Caco-2 (cell line): ENCODE data around the gene VWA5A. TPM values are rescaled to one million over a fixed set of nuclear protein-coding genes. Genes with fewer than 3 reads are reported as not detected.

Source experiments
- BruUV-seq: library from RNA; stranded (reverse); fragments of 400-500 nt; replicated peaks from 2 replicates; lab custom pipeline; 2021; lab: Mats Ljungman, UMichigan
- CTCF ChIA-PET: fragments of 300-600 bp; sonication (Branson Sonifier 250); formaldehyde crosslinking; loops from one replicate; lab custom pipeline; 2022; ENCODE audit warnings: antibody characterized with exemption; lab: Charles Lee
- POLR2A ChIA-PET: fragments of 300-600 bp; sonication (Branson Sonifier 250); formaldehyde crosslinking; loops from one replicate; lab custom pipeline; 2022; ENCODE audit warnings: antibody characterized with exemption; lab: Charles Lee
- DNase-seq, 2 experiments: peaks; one replicate each; pipeline versions ENCODE4 v3.0.0 to v3.0.0-alpha.2; 2020 to 2022
- H3K27me3 ChIP-seq: replicated peaks from 2 replicates; pipeline ENCODE4 v1.6.0; 2011; ENCODE audit warnings: low read length; ENCODE audit not compliant: control insufficient read depth, insufficient read depth
- H3K36me3 ChIP-seq: 2 replicates; pipeline ENCODE4 v1.5.1; 2011; ENCODE audit warnings: low read length; ENCODE audit not compliant: control insufficient read depth, insufficient read depth
- H3K4me1 ChIP-seq: fragments of 250-450 bp; sonication (Bioruptor Pico); 2 replicates; pipeline ENCODE4 v1.5.1; 2020; ENCODE audit warnings: mild to moderate bottlenecking
- H3K4me3 ChIP-seq: 2 replicates; pipeline ENCODE4 v1.5.1; 2011; ENCODE audit warnings: low read depth, mild to moderate bottlenecking, control low read depth, low read length
- H3K9me3 ChIP-seq: fragments of 250-450 bp; sonication (Bioruptor Pico); 2 replicates; pipeline ENCODE4 v1.5.1; 2020; ENCODE audit warnings: mild to moderate bottlenecking, moderate library complexity
- H3K27ac Mint-ChIP-seq: one replicate; pipeline ENCODE4 v1.8.0; 2022; ENCODE audit warnings: mixed read lengths; ENCODE audit not compliant: unreplicated experiment
- H3K27me3 Mint-ChIP-seq: one replicate; pipeline ENCODE4 v1.8.0; 2022; ENCODE audit warnings: mixed read lengths; ENCODE audit not compliant: insufficient read depth, unreplicated experiment
- H3K36me3 Mint-ChIP-seq: one replicate; pipeline ENCODE4 v1.8.0; 2022; ENCODE audit warnings: mild to moderate bottlenecking, mixed read lengths; ENCODE audit not compliant: insufficient read depth, unreplicated experiment
- H3K4me1 Mint-ChIP-seq: one replicate; pipeline ENCODE4 v1.8.0; 2022; ENCODE audit warnings: low read depth, mixed read lengths; ENCODE audit not compliant: unreplicated experiment
- H3K4me3 Mint-ChIP-seq: one replicate; pipeline ENCODE4 v1.8.0; 2022; ENCODE audit warnings: mild to moderate bottlenecking, moderate library complexity, mixed read lengths; ENCODE audit not compliant: unreplicated experiment
- H3K9me3 Mint-ChIP-seq: one replicate; pipeline ENCODE4 v1.8.0; 2022; ENCODE audit warnings: mixed read lengths; ENCODE audit not compliant: unreplicated experiment
- CTCF ChIP-seq, 2 experiments: fragments of 200-600 bp in 1 of 2; IDR thresholded peaks; 1 replicate in 1 of 2; 2 replicates in 1 of 2; pipeline versions ENCODE4 v1.5.1 to v1.8.0; 2011 to 2022; ENCODE audit warnings: antibody characterized with exemption in 1 of 2, control low read depth in 1 of 2, inconsistent platforms in 1 of 2, low read depth in 1 of 2, low read length in 1 of 2, mild to moderate bottlenecking in 1 of 2, moderate library complexity in 1 of 2; ENCODE audit not compliant: insufficient read depth in 1 of 2, severe bottlenecking in 1 of 2, unreplicated experiment in 1 of 2
- intact Hi-C: fragments of 100-400 bp; cut with micrococcal nuclease; formaldehyde crosslinking; loops from one replicate; pipeline ENCODE4 v1.10.0; 2022; ENCODE audit not compliant: unreplicated experiment
- total RNA-seq: library from RNA; stranded (reverse); gene quantifications from 2 replicates; pipeline ENCODE4 v1.2.3, GENCODE V29; 2022

Gene VWA5A
- total RNA-seq, 1 experiment from 2014 or later, result 1.6 TPM

GRCh38 chr11:124176925-124177715 is 61.9 kb downstream of the VWA5A start:
- no peaks in the 10 kb centered on the region for H3K36me3 Mint-ChIP-seq
- H3K27ac Mint-ChIP-seq, result no peak overlapping the region
- intact Hi-C loops, result no loop called here
- Histone ChIP-seq H3K36me3 (no peaks in the 10 kb centered on the region), H3K4me1 (no peaks in the 10 kb centered on the region), H3K9me3 (no peaks in the 10 kb centered on the region), H3K4me3 (no peak overlapping the region), H3K27me3 (no peaks in the 10 kb centered on the region)
- no peak for TF ChIP-seq CTCF (IDR thresholded peaks at IDR 0.05; ENCODE audit: insufficient read depth in 1 of 2, low read depth in 1 of 2, low read length in 1 of 2, severe bottlenecking in 1 of 2, unreplicated experiment in 1 of 2)
- no peaks in the 10 kb centered on the region for H3K4me1 Mint-ChIP-seq
- CTCF ChIA-PET, result interaction anchor here (0.6 kb wide), 1 partner anchor 565 kb away, joined by 3 read pairs; no protein-coding TSS in a partner anchor
- H3K9me3 Mint-ChIP-seq, result no peaks in the 10 kb centered on the region
- H3K4me3 Mint-ChIP-seq, result no peak overlapping the region
- POLR2A ChIA-PET, result no interaction called here
- no peak for DNase-seq
- H3K27me3 Mint-ChIP-seq, result peaks cover 7% of the 10 kb centered on the region
- no TSS peak for BruUV-seq

DNA sequence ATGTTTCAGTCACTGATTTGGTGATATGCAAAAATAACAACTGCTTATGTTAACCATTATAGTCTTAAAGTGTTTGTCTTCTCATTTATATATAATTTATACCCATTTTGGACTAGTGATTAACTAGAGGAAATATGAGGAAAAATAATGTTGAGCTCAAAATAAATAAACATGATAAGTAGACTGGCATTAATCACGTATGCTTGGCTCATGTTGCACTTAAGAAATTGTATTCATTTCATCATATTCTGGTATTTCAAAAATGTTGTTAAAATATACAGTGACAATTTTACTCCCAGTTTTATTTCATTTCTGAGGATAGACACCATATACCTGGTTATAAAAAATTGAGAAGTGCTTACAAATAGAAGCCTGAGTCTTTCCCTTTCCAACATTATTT is 64.1 kb downstream of the VWA5A start:
- H3K4me1 Mint-ChIP-seq, result no peaks in the 10 kb centered on the region
- intact Hi-C loops, result no loop called here
- POLR2A ChIA-PET, result no interaction called here

DNA sequence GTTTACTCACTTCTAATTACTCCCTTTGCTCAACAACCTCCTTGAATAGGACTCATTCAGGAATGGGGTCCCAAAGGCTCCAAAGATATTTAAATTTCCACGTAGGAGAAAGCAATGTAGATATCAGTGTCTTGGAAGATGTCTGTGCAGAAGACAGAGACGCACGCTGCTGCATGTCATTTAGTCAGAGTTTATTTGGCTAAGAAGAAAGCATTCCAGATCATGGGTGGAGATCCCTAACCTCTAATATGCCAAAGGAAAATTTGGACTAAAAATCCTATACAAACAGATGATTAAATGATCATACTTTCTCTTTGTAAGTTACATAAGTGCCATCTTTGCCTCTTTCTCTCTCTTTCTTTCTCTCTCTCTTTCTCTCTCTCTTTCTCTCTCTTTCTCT is 67.8 kb downstream of the VWA5A start, which contains the start of gene OR10D3:
Gene OR10D3, plus strand, starts transcription at position 278 of the 400 bp plus-strand sequence. CDS start 1,925 bp downstream, outside the sequence.
- Mint-ChIP-seq H3K27ac (no peak within 1 kb of the TSS), H3K4me1 (no peaks in the 10 kb centered on the region), H3K9me3 (no peaks in the 10 kb centered on the region), H3K4me3 (no peak within 1 kb of the TSS), H3K36me3 (no peaks in the 10 kb centered on the region), H3K27me3 (peaks cover 32% of the 10 kb centered on the region)
- intact Hi-C loops, result no loop called here
- Histone ChIP-seq H3K4me3 (no peak within 1 kb of the TSS), H3K9me3 (no peaks in the 10 kb centered on the region), H3K4me1 (no peaks in the 10 kb centered on the region), H3K27me3 (no peaks in the 10 kb centered on the region; the same call in 1 of the 2 replicates), H3K36me3 (no peaks in the 10 kb centered on the region)
- POLR2A ChIA-PET, result no interaction called here
- no peak for DNase-seq
- BruUV-seq, result no TSS peak
- TF ChIP-seq CTCF (IDR thresholded peaks at IDR 0.05; ENCODE audit: insufficient read depth in 1 of 2, low read depth in 1 of 2, low read length in 1 of 2, severe bottlenecking in 1 of 2, unreplicated experiment in 1 of 2), result no peak
- CTCF ChIA-PET, result no interaction called here

More for the DNA sequence above, 64.1 kb downstream of the VWA5A start:
- no peak for DNase-seq
- no TSS peak for BruUV-seq
- TF ChIP-seq CTCF (IDR thresholded peaks at IDR 0.05; ENCODE audit: insufficient read depth in 1 of 2, low read depth in 1 of 2, low read length in 1 of 2, severe bottlenecking in 1 of 2, unreplicated experiment in 1 of 2), result no peak
- peaks cover 14% of the 10 kb centered on the region for H3K27me3 Mint-ChIP-seq
- no peaks in the 10 kb centered on the region for H3K9me3 ChIP-seq
- H3K4me3 Mint-ChIP-seq, result no peak overlapping the region
- no peak overlapping the region for H3K4me3 ChIP-seq
- H3K36me3 ChIP-seq, result no peaks in the 10 kb centered on the region
- no peaks in the 10 kb centered on the region for H3K4me1 ChIP-seq
- no peaks in the 10 kb centered on the region for H3K9me3 Mint-ChIP-seq
- H3K36me3 Mint-ChIP-seq, result no peaks in the 10 kb centered on the region
- no peaks in the 10 kb centered on the region for H3K27me3 ChIP-seq
- CTCF ChIA-PET, result interaction anchor here (0.5 kb wide), 1 partner anchor 584 kb away, joined by 3 read pairs; no protein-coding TSS in a partner anchor
- no peak overlapping the region for H3K27ac Mint-ChIP-seq
